ENCODE measurements around the gene SLC8A1.

SLC8A1 gene

GRCh38 chr2:40128796-40129195, 323.1 kb downstream of the SLC8A1 start:
- TF ChIP-seq, protein P1, sequence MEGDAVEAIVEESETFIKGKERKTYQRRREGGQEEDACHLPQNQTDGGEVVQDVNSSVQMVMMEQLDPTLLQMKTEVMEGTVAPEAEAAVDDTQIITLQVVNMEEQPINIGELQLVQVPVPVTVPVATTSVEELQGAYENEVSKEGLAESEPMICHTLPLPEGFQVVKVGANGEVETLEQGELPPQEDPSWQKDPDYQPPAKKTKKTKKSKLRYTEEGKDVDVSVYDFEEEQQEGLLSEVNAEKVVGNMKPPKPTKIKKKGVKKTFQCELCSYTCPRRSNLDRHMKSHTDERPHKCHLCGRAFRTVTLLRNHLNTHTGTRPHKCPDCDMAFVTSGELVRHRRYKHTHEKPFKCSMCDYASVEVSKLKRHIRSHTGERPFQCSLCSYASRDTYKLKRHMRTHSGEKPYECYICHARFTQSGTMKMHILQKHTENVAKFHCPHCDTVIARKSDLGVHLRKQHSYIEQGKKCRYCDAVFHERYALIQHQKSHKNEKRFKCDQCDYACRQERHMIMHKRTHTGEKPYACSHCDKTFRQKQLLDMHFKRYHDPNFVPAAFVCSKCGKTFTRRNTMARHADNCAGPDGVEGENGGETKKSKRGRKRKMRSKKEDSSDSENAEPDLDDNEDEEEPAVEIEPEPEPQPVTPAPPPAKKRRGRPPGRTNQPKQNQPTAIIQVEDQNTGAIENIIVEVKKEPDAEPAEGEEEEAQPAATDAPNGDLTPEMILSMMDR (IDR thresholded peaks at IDR 0.05; ENCODE audit: low read depth, low read length), result no peak
- no peak for TF ChIP-seq MYC (IDR thresholded peaks at IDR 0.05; ENCODE audit: low read depth, low read length)
- TF ChIP-seq, protein P2, sequence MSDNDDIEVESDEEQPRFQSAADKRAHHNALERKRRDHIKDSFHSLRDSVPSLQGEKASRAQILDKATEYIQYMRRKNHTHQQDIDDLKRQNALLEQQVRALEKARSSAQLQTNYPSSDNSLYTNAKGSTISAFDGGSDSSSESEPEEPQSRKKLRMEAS (IDR thresholded peaks at IDR 0.05; ENCODE audit: low read depth, low read length), result no peak
- TF ChIP-seq POLR2A (IDR thresholded peaks at IDR 0.05; ENCODE audit: extremely low read depth, insufficient read length), result no peak
- no peak overlapping the region for H3K4me3 ChIP-seq (ENCODE audit: low read depth, low read length)
- DNase-seq (ENCODE audit: low read depth), result no peak

GRCh38 chr2:40127890-40128557, 323.9 kb downstream of the SLC8A1 start:
- DNase-seq (ENCODE audit: low read depth), result no peak
- TF ChIP-seq, protein P1 (IDR thresholded peaks at IDR 0.05; ENCODE audit: low read depth, low read length), result no peak
- no peak for TF ChIP-seq MYC (IDR thresholded peaks at IDR 0.05; ENCODE audit: low read depth, low read length)
- TF ChIP-seq, protein P2 (IDR thresholded peaks at IDR 0.05; ENCODE audit: low read depth, low read length), result no peak
- no peak for TF ChIP-seq POLR2A (IDR thresholded peaks at IDR 0.05; ENCODE audit: extremely low read depth, insufficient read length)
- H3K4me3 ChIP-seq (ENCODE audit: low read depth, low read length), result no peak overlapping the region

- no peak for DNase-seq (ENCODE audit: low read depth)
- TF ChIP-seq, protein P2 (IDR thresholded peaks at IDR 0.05; ENCODE audit: low read depth, low read length), result no peak
- TF ChIP-seq MYC (IDR thresholded peaks at IDR 0.05; ENCODE audit: low read depth, low read length) (no peak), POLR2A (IDR thresholded peaks at IDR 0.05; ENCODE audit: extremely low read depth, insufficient read length) (no peak)
- TF ChIP-seq, protein P1 (IDR thresholded peaks at IDR 0.05; ENCODE audit: low read depth, low read length), result no peak
- H3K4me3 ChIP-seq (ENCODE audit: low read depth, low read length), result no peak overlapping the region
Measured at GRCh38 chr2:40127146-40127545, 324.7 kb downstream of the SLC8A1 start.

DNA sequence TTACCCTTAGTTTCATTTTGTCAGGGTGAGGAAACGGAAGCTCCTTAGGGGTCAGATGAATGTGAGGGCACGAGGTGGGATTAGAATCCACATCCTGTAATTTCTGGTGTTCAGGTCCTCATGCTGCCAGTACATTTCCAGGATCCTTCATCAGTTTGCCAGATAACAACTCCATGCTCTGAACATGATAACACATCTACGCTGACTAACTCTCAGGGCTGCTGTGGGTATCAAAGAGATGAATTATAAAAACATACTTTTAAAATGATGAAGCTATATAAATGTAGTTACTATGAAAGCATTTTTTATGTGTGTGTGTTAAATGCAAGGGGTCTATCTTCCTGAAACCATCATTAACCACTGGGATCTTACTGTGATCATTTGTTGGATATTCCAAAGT, 325.9 kb downstream of the SLC8A1 start:
- DNase-seq (ENCODE audit: low read depth), result no peak
- H3K4me3 ChIP-seq (ENCODE audit: low read depth, low read length), result no peak overlapping the region
- TF ChIP-seq POLR2A (IDR thresholded peaks at IDR 0.05; ENCODE audit: extremely low read depth, insufficient read length) (no peak), MYC (IDR thresholded peaks at IDR 0.05; ENCODE audit: low read depth, low read length) (no peak)
- TF ChIP-seq, protein P2 (IDR thresholded peaks at IDR 0.05; ENCODE audit: low read depth, low read length), result no peak
- TF ChIP-seq, protein P1 (IDR thresholded peaks at IDR 0.05; ENCODE audit: low read depth, low read length), result no peak

- TF ChIP-seq, protein P2 (IDR thresholded peaks at IDR 0.05; ENCODE audit: low read depth, low read length), result no peak
- no peak for DNase-seq (ENCODE audit: low read depth)
- H3K4me3 ChIP-seq (ENCODE audit: low read depth, low read length), result no peak overlapping the region
Measured at GRCh38 chr2:40123746-40124145, 328.1 kb downstream of the SLC8A1 start.

GRCh38 chr2:40123326-40123725, 328.6 kb downstream of the SLC8A1 start:
- TF ChIP-seq MYC (IDR thresholded peaks at IDR 0.05; ENCODE audit: low read depth, low read length) (no peak), POLR2A (IDR thresholded peaks at IDR 0.05; ENCODE audit: extremely low read depth, insufficient read length) (no peak)
- TF ChIP-seq, protein P1 (IDR thresholded peaks at IDR 0.05; ENCODE audit: low read depth, low read length), result no peak
- TF ChIP-seq, protein P2 (IDR thresholded peaks at IDR 0.05; ENCODE audit: low read depth, low read length), result no peak
- no peak overlapping the region for H3K4me3 ChIP-seq (ENCODE audit: low read depth, low read length)
- no peak for DNase-seq (ENCODE audit: low read depth)
